Measurements from ENCODE around the gene TMEFF1.
"Not testable (repeated sequence)": the region's sequence is repeated elsewhere in the genome, so short reads cannot be mapped to it uniquely, and the experiment has no call there.

The TMEFF1 gene

GRCh38 chr9:100437860-100438805, 34.8 kb upstream of the TMEFF1 start:
- no peaks in the 10 kb centered on the region for H3K9me3 ChIP-seq (ENCODE audit: low read length)
- H3K36me3 ChIP-seq (ENCODE audit: insufficient read depth, low read length) = no peaks in the 10 kb centered on the region
- no peak overlapping the region for H3K27ac ChIP-seq (ENCODE audit: low read depth, low read length)
- H3K4me1 ChIP-seq (ENCODE audit: insufficient read depth, low read length) = no peaks in the 10 kb centered on the region
- H3K4me3 ChIP-seq (ENCODE audit: low read depth in 1 of 2, low read length in 2 of 2) = no peak overlapping the region
- no peak overlapping the region for H3K9ac ChIP-seq (ENCODE audit: low read length)
- H3K27me3 ChIP-seq (ENCODE audit: control insufficient read depth in 1 of 2, insufficient read depth in 2 of 2, low read length in 2 of 2) = no peaks in the 10 kb centered on the region

GRCh38 chr9:100440071-100440470, 32.9 kb upstream of the TMEFF1 start:
- Histone ChIP-seq H3K27ac (ENCODE audit: low read depth, low read length) (no peak overlapping the region), H3K4me3 (ENCODE audit: low read depth in 1 of 2, low read length in 2 of 2) (no peak overlapping the region), H3K9me3 (ENCODE audit: low read length) (no peaks in the 10 kb centered on the region), H3K9ac (ENCODE audit: low read length) (no peak overlapping the region), H3K36me3 (ENCODE audit: insufficient read depth, low read length) (no peaks in the 10 kb centered on the region), H3K4me1 (ENCODE audit: insufficient read depth, low read length) (no peaks in the 10 kb centered on the region), H3K27me3 (ENCODE audit: control insufficient read depth in 1 of 2, insufficient read depth in 2 of 2, low read length in 2 of 2) (no peaks in the 10 kb centered on the region)

- H3K36me3 ChIP-seq (ENCODE audit: insufficient read depth, low read length); H3K4me3 ChIP-seq (ENCODE audit: low read depth in 1 of 2, low read length in 2 of 2); H3K9ac ChIP-seq (ENCODE audit: low read length); H3K27ac ChIP-seq (ENCODE audit: low read depth, low read length); H3K27me3 ChIP-seq (ENCODE audit: control insufficient read depth in 1 of 2, insufficient read depth in 2 of 2, low read length in 2 of 2); H3K9me3 ChIP-seq (ENCODE audit: low read length); H3K4me1 ChIP-seq (ENCODE audit: insufficient read depth, low read length): not testable (repeated sequence)
These were observed 32.5 kb upstream of the TMEFF1 start for GRCh38 chr9:100440487-100440886.

GRCh38 chr9:100441911-100442361, 31.0 kb upstream of the TMEFF1 start:
- Histone ChIP-seq H3K9ac (ENCODE audit: low read length) (no peak overlapping the region), H3K4me3 (ENCODE audit: low read depth in 1 of 2, low read length in 2 of 2) (no peak overlapping the region)

DNA sequence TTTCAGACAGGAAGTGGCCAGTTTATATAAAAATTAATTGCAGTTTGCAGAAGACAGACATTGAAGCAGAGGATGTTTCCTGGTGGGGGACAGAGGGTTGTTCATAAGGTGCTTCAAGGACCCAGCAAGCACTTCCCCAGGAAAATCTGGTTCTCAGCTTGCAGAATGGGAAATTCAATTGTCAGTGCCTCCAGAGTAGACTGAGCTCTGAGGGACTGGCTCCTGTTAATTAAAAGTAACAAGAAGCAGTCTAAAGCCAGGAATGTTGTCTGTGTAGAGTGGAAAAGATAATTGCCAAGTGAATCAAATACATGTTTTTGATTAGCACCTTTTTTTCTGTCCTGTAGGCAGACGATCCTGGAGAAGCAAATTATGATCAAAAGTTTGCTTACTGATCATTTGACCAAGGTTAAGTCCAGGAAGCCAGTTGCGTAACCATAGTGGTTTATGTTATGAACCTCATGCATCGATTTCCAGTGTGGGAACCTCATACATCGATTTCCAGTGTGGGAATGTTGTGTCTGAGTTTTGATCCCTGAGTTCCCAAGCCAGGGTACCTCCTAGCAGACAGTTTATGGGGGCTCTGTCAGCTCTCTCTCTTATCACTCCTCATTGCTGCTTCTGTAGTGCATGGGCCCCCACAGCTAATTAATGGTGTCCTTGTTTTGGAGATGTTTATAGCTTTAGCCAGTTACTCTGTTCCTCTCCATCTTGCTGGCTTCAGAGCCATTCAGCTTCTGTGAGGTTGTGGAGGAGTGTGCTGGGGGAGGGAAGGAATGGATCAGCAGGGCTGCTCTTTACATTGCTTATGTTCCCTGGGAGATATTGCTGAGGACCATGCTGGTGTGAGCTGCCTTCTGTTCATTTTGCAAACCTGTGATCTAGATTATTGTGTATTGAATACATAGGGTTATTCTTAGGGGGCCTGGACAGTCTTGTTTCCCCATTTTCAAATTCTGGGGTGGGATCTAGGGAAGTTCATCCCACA, 28.9 kb upstream of the TMEFF1 start:
- no peaks in the 10 kb centered on the region for H3K9me3 ChIP-seq (ENCODE audit: low read length)
- H3K27me3 ChIP-seq (ENCODE audit: control insufficient read depth in 1 of 2, insufficient read depth in 2 of 2, low read length in 2 of 2) = no peaks in the 10 kb centered on the region
- no peak overlapping the region for H3K9ac ChIP-seq (ENCODE audit: low read length)
- no peak overlapping the region for H3K4me3 ChIP-seq (ENCODE audit: low read depth in 1 of 2, low read length in 2 of 2)
- H3K27ac ChIP-seq (ENCODE audit: low read depth, low read length) = no peak overlapping the region
- H3K4me1 ChIP-seq (ENCODE audit: insufficient read depth, low read length) = no peaks in the 10 kb centered on the region
- H3K36me3 ChIP-seq (ENCODE audit: insufficient read depth, low read length) = no peaks in the 10 kb centered on the region

More at GRCh38 chr9:100441911-100442361, 31.0 kb upstream of the TMEFF1 start:
- Histone ChIP-seq H3K27ac (ENCODE audit: low read depth, low read length) (no peak overlapping the region), H3K27me3 (ENCODE audit: control insufficient read depth in 1 of 2, insufficient read depth in 2 of 2, low read length in 2 of 2) (no peaks in the 10 kb centered on the region), H3K4me1 (ENCODE audit: insufficient read depth, low read length) (no peaks in the 10 kb centered on the region), H3K36me3 (ENCODE audit: insufficient read depth, low read length) (no peaks in the 10 kb centered on the region), H3K9me3 (ENCODE audit: low read length) (no peaks in the 10 kb centered on the region)

DNA sequence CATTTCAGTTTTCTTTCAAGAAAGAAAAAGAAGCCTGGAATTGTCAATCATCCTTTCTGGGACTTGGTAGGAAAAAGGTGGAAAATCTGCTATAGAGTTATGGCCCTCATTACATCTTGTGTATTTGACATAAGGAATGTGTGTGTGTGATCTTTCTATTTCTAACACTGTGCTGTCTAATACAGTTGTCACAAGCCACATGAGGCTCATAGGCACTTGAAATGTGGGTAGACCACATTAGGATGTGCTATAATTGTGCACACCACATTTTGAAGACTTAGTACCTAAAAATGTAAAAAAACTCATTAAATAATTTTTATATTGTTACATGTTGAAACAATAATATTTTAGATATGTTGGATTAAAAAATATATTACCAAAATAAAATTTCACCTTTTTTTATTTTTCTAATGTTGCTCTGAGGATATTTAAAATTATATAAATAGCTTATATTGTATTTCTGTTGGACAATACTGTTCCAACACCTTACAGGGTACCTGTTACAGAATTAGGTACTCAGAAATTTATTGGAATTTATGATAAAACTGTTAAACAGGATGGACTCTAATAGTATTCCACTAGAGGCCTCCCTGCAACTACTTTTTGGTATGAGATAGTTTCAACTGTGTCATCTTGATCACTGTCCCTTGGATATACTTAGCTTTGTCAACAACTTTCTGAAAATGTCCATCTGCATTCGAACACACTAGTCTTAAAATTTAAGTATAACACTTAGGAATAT, 27.6 kb upstream of the TMEFF1 start:
- Histone ChIP-seq H3K36me3 (ENCODE audit: insufficient read depth, low read length) (no peaks in the 10 kb centered on the region), H3K4me1 (ENCODE audit: insufficient read depth, low read length) (no peaks in the 10 kb centered on the region), H3K27ac (ENCODE audit: low read depth, low read length) (no peak overlapping the region), H3K4me3 (ENCODE audit: low read depth in 1 of 2, low read length in 2 of 2) (no peak overlapping the region), H3K9ac (ENCODE audit: low read length) (no peak overlapping the region), H3K9me3 (ENCODE audit: low read length) (no peaks in the 10 kb centered on the region), H3K27me3 (ENCODE audit: control insufficient read depth in 1 of 2, insufficient read depth in 2 of 2, low read length in 2 of 2) (no peaks in the 10 kb centered on the region)

- Histone ChIP-seq H3K27me3 (ENCODE audit: control insufficient read depth in 1 of 2, insufficient read depth in 2 of 2, low read length in 2 of 2) (no peaks in the 10 kb centered on the region), H3K9ac (ENCODE audit: low read length) (no peak overlapping the region), H3K27ac (ENCODE audit: low read depth, low read length) (no peak overlapping the region), H3K36me3 (ENCODE audit: insufficient read depth, low read length) (no peaks in the 10 kb centered on the region), H3K4me3 (ENCODE audit: low read depth in 1 of 2, low read length in 2 of 2) (no peak overlapping the region), H3K4me1 (ENCODE audit: insufficient read depth, low read length) (no peaks in the 10 kb centered on the region), H3K9me3 (ENCODE audit: low read length) (no peaks in the 10 kb centered on the region)
These were observed 26.9 kb upstream of the TMEFF1 start for GRCh38 chr9:100445903-100446549.

GRCh38 chr9:100447041-100447440, 25.9 kb upstream of the TMEFF1 start:
- H3K4me3 ChIP-seq (ENCODE audit: low read depth in 1 of 2, low read length in 2 of 2) = no peak overlapping the region
- H3K27ac ChIP-seq (ENCODE audit: low read depth, low read length) = no peak overlapping the region
- no peak overlapping the region for H3K9ac ChIP-seq (ENCODE audit: low read length)
- H3K27me3 ChIP-seq (ENCODE audit: control insufficient read depth in 1 of 2, insufficient read depth in 2 of 2, low read length in 2 of 2) = no peaks in the 10 kb centered on the region
- peaks cover 5% of the 10 kb centered on the region for H3K36me3 ChIP-seq (ENCODE audit: insufficient read depth, low read length)
- no peaks in the 10 kb centered on the region for H3K4me1 ChIP-seq (ENCODE audit: insufficient read depth, low read length)
- H3K9me3 ChIP-seq (ENCODE audit: low read length) = no peaks in the 10 kb centered on the region

DNA sequence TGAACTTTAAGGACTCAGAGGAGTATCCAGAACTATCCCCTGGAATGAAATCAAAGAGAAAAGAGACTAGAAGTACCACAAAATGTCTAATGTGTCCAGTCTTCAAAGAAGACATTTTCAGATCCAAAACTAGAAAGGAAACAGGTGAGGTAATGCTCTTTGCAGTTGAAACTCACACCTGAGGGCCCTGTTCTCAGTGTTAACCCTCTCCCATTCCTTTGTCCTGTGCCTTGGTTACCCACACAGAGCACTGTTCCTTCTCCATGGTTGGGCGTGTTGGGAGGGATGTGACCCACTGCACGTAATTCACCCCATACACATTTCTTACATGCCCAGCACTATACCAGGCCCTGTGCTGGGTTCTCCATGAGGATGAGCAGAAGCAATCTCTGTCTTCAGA, 24.7 kb upstream of the TMEFF1 start:
- Histone ChIP-seq H3K4me1 (ENCODE audit: insufficient read depth, low read length) (no peaks in the 10 kb centered on the region), H3K36me3 (ENCODE audit: insufficient read depth, low read length) (peaks cover 13% of the 10 kb centered on the region), H3K9ac (ENCODE audit: low read length) (no peak overlapping the region), H3K4me3 (ENCODE audit: low read depth in 1 of 2, low read length in 2 of 2) (no peak overlapping the region), H3K27ac (ENCODE audit: low read depth, low read length) (no peak overlapping the region), H3K9me3 (ENCODE audit: low read length) (no peaks in the 10 kb centered on the region), H3K27me3 (ENCODE audit: control insufficient read depth in 1 of 2, insufficient read depth in 2 of 2, low read length in 2 of 2) (no peaks in the 10 kb centered on the region)

- Histone ChIP-seq H3K27ac (ENCODE audit: low read depth, low read length) (no peak overlapping the region), H3K4me3 (ENCODE audit: low read depth in 1 of 2, low read length in 2 of 2) (no peak overlapping the region), H3K9ac (ENCODE audit: low read length) (no peak overlapping the region), H3K4me1 (ENCODE audit: insufficient read depth, low read length) (no peaks in the 10 kb centered on the region), H3K27me3 (ENCODE audit: control insufficient read depth in 1 of 2, insufficient read depth in 2 of 2, low read length in 2 of 2) (no peaks in the 10 kb centered on the region), H3K9me3 (ENCODE audit: low read length) (no peaks in the 10 kb centered on the region), H3K36me3 (ENCODE audit: insufficient read depth, low read length) (peaks cover 16% of the 10 kb centered on the region)
These were observed 23.5 kb upstream of the TMEFF1 start for GRCh38 chr9:100449420-100449819.
